ENCODE results near the gene TMEM170B. TPM values are rescaled to one million over a fixed set of nuclear protein-coding genes. Genes with fewer than 3 reads are reported as not detected.

The TMEM170B gene
- total RNA-seq, 1 donor from 2014 or later, result 3.7 TPM

GRCh38 chr6:11551053-11551452 is 13.5 kb downstream of the TMEM170B start:
- DNase-seq (ENCODE audit: extremely low spot score, unreplicated experiment), result no peak
- H3K9me3 Mint-ChIP-seq (ENCODE audit: unreplicated experiment), result no peaks in the 10 kb centered on the region
- H3K4me1 Mint-ChIP-seq (ENCODE audit: unreplicated experiment), result peaks cover 1% of the 10 kb centered on the region
- H3K36me3 Mint-ChIP-seq (ENCODE audit: unreplicated experiment), result no peaks in the 10 kb centered on the region
- no peaks in the 10 kb centered on the region for H3K27me3 Mint-ChIP-seq (ENCODE audit: unreplicated experiment)
- no peak overlapping the region for H3K4me3 Mint-ChIP-seq (ENCODE audit: unreplicated experiment)
- H3K27ac Mint-ChIP-seq (ENCODE audit: unreplicated experiment), result no peak overlapping the region
- TF ChIP-seq CTCF (IDR thresholded peaks at IDR 0.05), result no peak

- no peak overlapping the region for H3K27ac Mint-ChIP-seq (ENCODE audit: unreplicated experiment)
- peaks cover 1% of the 10 kb centered on the region for H3K4me1 Mint-ChIP-seq (ENCODE audit: unreplicated experiment)
- no peak for DNase-seq (ENCODE audit: extremely low spot score, unreplicated experiment)
- no peaks in the 10 kb centered on the region for H3K27me3 Mint-ChIP-seq (ENCODE audit: unreplicated experiment)
- no peak for TF ChIP-seq CTCF (IDR thresholded peaks at IDR 0.05)
- H3K4me3 Mint-ChIP-seq (ENCODE audit: unreplicated experiment), result no peak overlapping the region
- no peaks in the 10 kb centered on the region for H3K9me3 Mint-ChIP-seq (ENCODE audit: unreplicated experiment)
- no peaks in the 10 kb centered on the region for H3K36me3 Mint-ChIP-seq (ENCODE audit: unreplicated experiment)
Measured at GRCh38 chr6:11552442-11552841, 14.9 kb downstream of the TMEM170B start.

GRCh38 chr6:11553824-11554223 is 16.3 kb downstream of the TMEM170B start:
- no peak for TF ChIP-seq CTCF (IDR thresholded peaks at IDR 0.05)
- Mint-ChIP-seq H3K9me3 (ENCODE audit: unreplicated experiment) (no peaks in the 10 kb centered on the region), H3K27me3 (ENCODE audit: unreplicated experiment) (no peaks in the 10 kb centered on the region), H3K36me3 (ENCODE audit: unreplicated experiment) (no peaks in the 10 kb centered on the region), H3K4me1 (ENCODE audit: unreplicated experiment) (peaks cover 1% of the 10 kb centered on the region), H3K4me3 (ENCODE audit: unreplicated experiment) (no peak overlapping the region), H3K27ac (ENCODE audit: unreplicated experiment) (no peak overlapping the region)
- no peak for DNase-seq (ENCODE audit: extremely low spot score, unreplicated experiment)

GRCh38 chr6:11556309-11556708 is 18.8 kb downstream of the TMEM170B start:
- H3K9me3 Mint-ChIP-seq (ENCODE audit: unreplicated experiment), result no peaks in the 10 kb centered on the region
- TF ChIP-seq CTCF (IDR thresholded peaks at IDR 0.05), result no peak
- no peaks in the 10 kb centered on the region for H3K27me3 Mint-ChIP-seq (ENCODE audit: unreplicated experiment)
- DNase-seq (ENCODE audit: extremely low spot score, unreplicated experiment), result no peak
- no peak overlapping the region for H3K27ac Mint-ChIP-seq (ENCODE audit: unreplicated experiment)
- H3K4me1 Mint-ChIP-seq (ENCODE audit: unreplicated experiment), result peaks cover 1% of the 10 kb centered on the region
- no peak overlapping the region for H3K4me3 Mint-ChIP-seq (ENCODE audit: unreplicated experiment)
- no peaks in the 10 kb centered on the region for H3K36me3 Mint-ChIP-seq (ENCODE audit: unreplicated experiment)

- Mint-ChIP-seq H3K27me3 (ENCODE audit: unreplicated experiment) (no peaks in the 10 kb centered on the region), H3K36me3 (ENCODE audit: unreplicated experiment) (peaks cover 9% of the 10 kb centered on the region), H3K27ac (ENCODE audit: unreplicated experiment) (no peak overlapping the region), H3K4me3 (ENCODE audit: unreplicated experiment) (no peak overlapping the region), H3K9me3 (ENCODE audit: unreplicated experiment) (no peaks in the 10 kb centered on the region), H3K4me1 (ENCODE audit: unreplicated experiment) (no peaks in the 10 kb centered on the region)
- DNase-seq (ENCODE audit: extremely low spot score, unreplicated experiment), result no peak
- no peak for TF ChIP-seq CTCF (IDR thresholded peaks at IDR 0.05)
Measured at GRCh38 chr6:11563793-11564192, 26.2 kb downstream of the TMEM170B start.

Data from osteocyte (in vitro differentiated cells).